Left ventricle myocardium inferior (tissue), 1 donor: Measurements from ENCODE around the gene DOHH. TPM values are rescaled to one million over a fixed set of nuclear protein-coding genes. Genes with fewer than 3 reads are reported as not detected.
"Not testable (repeated sequence)": the region's sequence is repeated elsewhere in the genome, so short reads cannot be mapped to it uniquely, and the experiment has no call there.

Experiments used
- DNase-seq: peaks from one replicate; pipeline ENCODE4 v3.0.0-alpha.2; 2020
- H3K27ac ChIP-seq: fragments of 200-600 bp; replicated peaks from 2 replicates; pipeline ENCODE4 v1.8.0; 2021
- H3K27me3 ChIP-seq: fragments of 200-600 bp; 2 replicates; pipeline ENCODE4 v1.8.0; 2021; ENCODE audit warnings: low read depth
- H3K36me3 ChIP-seq: fragments of 200-600 bp; 2 replicates; pipeline ENCODE4 v1.8.0; 2021
- H3K4me1 ChIP-seq: fragments of 200-600 bp; 2 replicates; pipeline ENCODE4 v1.8.0; 2021
- H3K4me3 ChIP-seq: fragments of 200-600 bp; 2 replicates; pipeline ENCODE4 v1.8.0; 2021; ENCODE audit warnings: mild to moderate bottlenecking, moderate library complexity
- H3K9me3 ChIP-seq: fragments of 200-600 bp; replicated peaks from 2 replicates; pipeline ENCODE4 v1.8.0; 2021
- CTCF ChIP-seq: fragments of 200-600 bp; IDR thresholded peaks from 2 replicates; pipeline ENCODE4 v1.8.0; 2021; ENCODE audit warnings: antibody characterized with exemption, mild to moderate bottlenecking, borderline replicate concordance
- intact Hi-C: fragments of 100-400 bp; cut with micrococcal nuclease; formaldehyde crosslinking; loops from one replicate; pipeline ENCODE4 v1.11.0; 2022
- total RNA-seq: library from RNA; stranded (reverse); fragmentation: NEBNext Ultra II Directional; extraction: Animal tissue kit (Norgen Biotek cat#: 25700); gene quantifications from one replicate; pipeline ENCODE4 v1.2.1, GENCODE V29; 2021
- donor health status: DM: no; HTN: yes; CAD: no; lungs with severe emphysema.

Gene DOHH
- total RNA-seq, 1 donor from 2014 or later = 11.1 TPM

- H3K9me3 ChIP-seq = no peaks in the 10 kb centered on the region
- H3K36me3 ChIP-seq = peaks cover 61% of the 10 kb centered on the region
- no peak for TF ChIP-seq CTCF
- H3K27ac ChIP-seq = no peak overlapping the region
- no peak overlapping the region for H3K4me3 ChIP-seq
- intact Hi-C loops = no loop called here
- peaks cover 8% of the 10 kb centered on the region for H3K4me1 ChIP-seq
- no peaks in the 10 kb centered on the region for H3K27me3 ChIP-seq
- DNase-seq = no peak
Observed at GRCh38 chr19:3533563-3534216, 33.2 kb upstream of the DOHH start.

- intact Hi-C loops = no loop called here
- H3K27ac ChIP-seq = no peak overlapping the region
- no peaks in the 10 kb centered on the region for H3K27me3 ChIP-seq
- no peak overlapping the region for H3K4me3 ChIP-seq
- H3K4me1 ChIP-seq = peaks cover 8% of the 10 kb centered on the region
- DNase-seq = no peak
- H3K9me3 ChIP-seq = no peaks in the 10 kb centered on the region
- H3K36me3 ChIP-seq = peaks cover 63% of the 10 kb centered on the region
- no peak for TF ChIP-seq CTCF
Observed at GRCh38 chr19:3533033-3533432, 32.6 kb upstream of the DOHH start.

- intact Hi-C loops = no loop called here
- H3K27me3 ChIP-seq = no peaks in the 10 kb centered on the region
- DNase-seq = no peak
- H3K4me1 ChIP-seq = peaks cover 8% of the 10 kb centered on the region
- H3K9me3 ChIP-seq = no peaks in the 10 kb centered on the region
- H3K27ac ChIP-seq = no peak overlapping the region
- H3K4me3 ChIP-seq = no peak overlapping the region
- TF ChIP-seq CTCF = no peak
- peaks cover 71% of the 10 kb centered on the region for H3K36me3 ChIP-seq
Observed at GRCh38 chr19:3532154-3532786, 31.8 kb upstream of the DOHH start.

- Histone ChIP-seq H3K27me3 (no peaks in the 10 kb centered on the region), H3K4me1 (peaks cover 2% of the 10 kb centered on the region), H3K27ac (no peak overlapping the region), H3K4me3 (no peak overlapping the region), H3K9me3 (no peaks in the 10 kb centered on the region), H3K36me3 (peaks cover 77% of the 10 kb centered on the region)
- no peak for TF ChIP-seq CTCF
- no peak for DNase-seq
- intact Hi-C loops = no loop called here
Observed at GRCh38 chr19:3531716-3532115, 31.2 kb upstream of the DOHH start.

GRCh38 chr19:3530389-3530788 is 29.9 kb upstream of the DOHH start:
- Histone ChIP-seq H3K4me3 (no peak overlapping the region), H3K4me1 (no peaks in the 10 kb centered on the region), H3K27ac (no peak overlapping the region), H3K27me3 (no peaks in the 10 kb centered on the region), H3K36me3 (peaks cover 76% of the 10 kb centered on the region), H3K9me3 (no peaks in the 10 kb centered on the region)
- intact Hi-C loops = no loop called here
- no peak for DNase-seq
- no peak for TF ChIP-seq CTCF

- H3K4me3 ChIP-seq, H3K27ac ChIP-seq, H3K9me3 ChIP-seq, DNase-seq, H3K27me3 ChIP-seq, intact Hi-C loops, H3K4me1 ChIP-seq: not testable (repeated sequence)
- H3K36me3 ChIP-seq = peaks cover 74% of the 10 kb centered on the region
Observed at GRCh38 chr19:3529299-3529698, 28.8 kb upstream of the DOHH start.
